Loucy (cell line): ENCODE results near the gene PAK2.

ENCODE experiments used
- H2AFZ ChIP-seq: fragments of 200-600 bp; sonication (generic); 2 replicates; pipeline ENCODE4 v1.6.0; 2016; ENCODE audit warnings: antibody characterized with exemption, mild to moderate bottlenecking, low read length, moderate library complexity
- H3F3A ChIP-seq: fragments of 200-600 bp; 2 replicates; pipeline ENCODE4 v1.6.0; 2016; ENCODE audit warnings: antibody characterized with exemption, low read depth, mild to moderate bottlenecking
- H3K27me3 ChIP-seq: fragments of 200-600 bp; sonication (generic); 2 replicates; pipeline ENCODE4 v1.6.1; 2014; ENCODE audit warnings: low read length, mild to moderate bottlenecking; ENCODE audit not compliant: insufficient read depth, poor library complexity, severe bottlenecking
- H3K36me3 ChIP-seq: fragments of 200-600 bp; sonication (generic); 2 replicates; pipeline ENCODE4 v1.6.1; 2016; ENCODE audit warnings: low read length; ENCODE audit not compliant: insufficient read depth
- H3K4me1 ChIP-seq: fragments of 200-600 bp; sonication (generic); 2 replicates; pipeline ENCODE4 v1.5.1; 2014; ENCODE audit warnings: low read length, mild to moderate bottlenecking; ENCODE audit not compliant: insufficient read depth, poor library complexity, severe bottlenecking
- H3K4me2 ChIP-seq: fragments of 200-600 bp; sonication (generic); 2 replicates; pipeline ENCODE4 v1.6.0; 2014; ENCODE audit warnings: antibody characterized with exemption, low read length, low read depth, mild to moderate bottlenecking; ENCODE audit not compliant: poor library complexity, severe bottlenecking
- H3K4me3 ChIP-seq: fragments of 200-600 bp; sonication (generic); 2 replicates; pipeline ENCODE4 v1.5.1; 2014; ENCODE audit warnings: low read length, mild to moderate bottlenecking, mixed read lengths; ENCODE audit not compliant: poor library complexity, severe bottlenecking
- H3K79me2 ChIP-seq: fragments of 200-600 bp; sonication (generic); 2 replicates; pipeline ENCODE4 v1.6.1; 2014; ENCODE audit warnings: low read length; ENCODE audit not compliant: insufficient read depth
- H3K9ac ChIP-seq: fragments of 200-600 bp; sonication (generic); 2 replicates; pipeline ENCODE4 v1.6.0; 2014; ENCODE audit warnings: mild to moderate bottlenecking, low read depth, low read length, moderate library complexity; ENCODE audit not compliant: poor library complexity, severe bottlenecking
- H3K9me2 ChIP-seq: fragments of 200-600 bp; sonication (generic); replicated peaks from 2 replicates; pipeline ENCODE4 v1.6.1; 2016; ENCODE audit warnings: low read depth, low read length, mixed read lengths
- H3K9me3 ChIP-seq: fragments of 200-600 bp; sonication (generic); 2 replicates; pipeline ENCODE4 v1.6.1; 2014; ENCODE audit warnings: mild to moderate bottlenecking, antibody characterized with exemption, low read length, low read depth; ENCODE audit not compliant: insufficient read depth
- H4K20me1 ChIP-seq: fragments of 200-600 bp; sonication (generic); 2 replicates; pipeline ENCODE4 v1.6.0; 2014; ENCODE audit warnings: antibody characterized with exemption, low read length, mild to moderate bottlenecking; ENCODE audit not compliant: insufficient read depth, poor library complexity, severe bottlenecking
- CTCF ChIP-seq: fragments of 200-600 bp; sonication (generic); conservative IDR thresholded peaks from 2 replicates; pipeline ENCODE4 v1.5.1; 2014; ENCODE audit warnings: mild to moderate bottlenecking, antibody characterized with exemption, low read length
- EZH2phosphoT487 ChIP-seq: fragments of 200-600 bp; IDR thresholded peaks from 2 replicates; pipeline ENCODE4 v1.6.1; 2018; ENCODE audit warnings: antibody characterized with exemption, mild to moderate bottlenecking, moderate library complexity, borderline replicate concordance

The PAK2 gene

GRCh38 chr3:196800742-196801434 lies 61.2 kb downstream of the PAK2 start:
- Histone ChIP-seq H3K79me2 (peaks cover 28% of the 10 kb centered on the region; the same call in 1 of the 2 replicates), H4K20me1 (no peaks in the 10 kb centered on the region), H2AFZ (no peak overlapping the region), H3K9me3 (no peaks in the 10 kb centered on the region), H3K27me3 (no peaks in the 10 kb centered on the region), H3K36me3 (peaks cover 35% of the 10 kb centered on the region; the same call in 1 of the 2 replicates), H3K4me2 (no peak overlapping the region), H3K4me1 (no peaks in the 10 kb centered on the region), H3K9ac (no peak overlapping the region), H3F3A (no peaks in the 10 kb centered on the region), H3K9me2 (no peaks in the 10 kb centered on the region), H3K4me3 (no peak overlapping the region)
- TF ChIP-seq EZH2phosphoT487 (no peak), CTCF (no peak)

GRCh38 chr3:196803891-196804468 lies 64.3 kb downstream of the PAK2 start:
- H3K9ac ChIP-seq: no peak overlapping the region
- H2AFZ ChIP-seq: no peak overlapping the region
- no peaks in the 10 kb centered on the region for H3K9me3 ChIP-seq
- H3K36me3 ChIP-seq: peaks cover 65% of the 10 kb centered on the region; the same call in 1 of the 2 replicates
- H3K4me1 ChIP-seq: no peaks in the 10 kb centered on the region
- H3K4me2 ChIP-seq: no peak overlapping the region
- no peaks in the 10 kb centered on the region for H3K9me2 ChIP-seq
- H3K4me3 ChIP-seq: no peak overlapping the region
- no peak for TF ChIP-seq EZH2phosphoT487
- TF ChIP-seq CTCF: no peak
- no peaks in the 10 kb centered on the region for H3F3A ChIP-seq
- H3K79me2 ChIP-seq: peaks cover 17% of the 10 kb centered on the region; the same call in 1 of the 2 replicates
- no peaks in the 10 kb centered on the region for H4K20me1 ChIP-seq
- H3K27me3 ChIP-seq: no peaks in the 10 kb centered on the region

GRCh38 chr3:196804773-196805172 lies 65.1 kb downstream of the PAK2 start:
- Histone ChIP-seq H3K9me3 (no peaks in the 10 kb centered on the region), H2AFZ (no peak overlapping the region), H3K9me2 (no peaks in the 10 kb centered on the region), H3K9ac (no peak overlapping the region), H3F3A (no peaks in the 10 kb centered on the region), H3K4me2 (no peak overlapping the region), H4K20me1 (no peaks in the 10 kb centered on the region), H3K79me2 (peaks cover 10% of the 10 kb centered on the region; the same call in 1 of the 2 replicates), H3K4me1 (no peaks in the 10 kb centered on the region), H3K4me3 (no peak overlapping the region), H3K27me3 (no peaks in the 10 kb centered on the region), H3K36me3 (peaks cover 70% of the 10 kb centered on the region; the same call in 1 of the 2 replicates)
- TF ChIP-seq CTCF: no peak
- TF ChIP-seq EZH2phosphoT487: no peak
